Fibroblast of skin of left biceps (primary cell): ENCODE results near the gene LRG1.
"Not testable (repeated sequence)": the region's sequence is repeated elsewhere in the genome, so short reads cannot be mapped to it uniquely, and the experiment has no call there.

ENCODE experiments used
- DNase-seq, 2 experiments: peaks; one replicate each; pipeline ENCODE4 v3.0.0-alpha.2; 2013; ENCODE audit warnings: low read depth in 2 of 2

The LRG1 gene

GRCh38 chr19:4529924-4530522 lies 9.8 kb downstream of the LRG1 start:
- no peak for DNase-seq

DNA sequence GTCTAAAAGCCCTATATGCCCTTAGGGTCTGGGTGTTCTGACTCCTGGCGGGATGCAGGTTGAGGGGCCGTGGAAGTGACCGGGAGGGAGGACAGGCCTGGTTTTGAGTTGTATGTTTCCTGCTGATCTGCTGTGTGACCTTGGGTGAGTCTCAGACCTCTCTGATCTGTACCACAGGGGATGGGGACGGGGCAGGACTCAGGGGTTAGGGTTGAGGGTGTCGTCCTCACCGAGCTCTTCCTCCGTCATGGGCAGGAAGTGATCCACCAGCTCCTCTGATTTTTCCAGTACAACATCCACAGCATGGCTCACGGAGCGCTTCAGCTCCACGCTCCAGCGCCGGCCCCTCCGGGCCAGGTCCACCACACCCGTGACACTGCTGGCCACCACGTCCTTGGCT lies 11.0 kb downstream of the LRG1 start:
- DNase-seq: no peak

GRCh38 chr19:4527377-4527776 lies 12.5 kb downstream of the LRG1 start:
- not testable (repeated sequence) for DNase-seq

DNA sequence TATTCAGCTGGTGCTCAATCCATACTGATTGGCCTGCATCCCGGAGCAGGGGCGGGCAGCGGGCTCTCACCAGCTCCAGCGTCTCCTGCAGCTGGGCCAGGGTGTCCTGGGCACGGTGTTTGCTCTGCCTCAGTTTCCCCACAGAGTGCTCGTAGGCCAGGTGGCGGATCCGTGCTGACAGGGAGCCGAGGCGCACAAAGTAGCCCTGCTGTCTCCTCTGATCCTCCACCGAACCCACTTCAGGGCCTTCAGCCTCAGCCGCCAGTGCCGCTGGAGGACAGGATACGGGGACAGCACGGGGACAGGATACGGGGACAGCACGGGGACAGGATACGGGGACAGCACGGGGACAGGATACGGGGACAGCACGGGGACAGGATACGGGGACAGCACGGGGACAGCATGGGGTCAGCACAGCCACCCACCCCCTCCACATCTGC lies 14.3 kb downstream of the LRG1 start:
- no peak for DNase-seq

GRCh38 chr19:4524808-4525562 lies 14.9 kb downstream of the LRG1 start:
- DNase-seq: no peak

- DNase-seq: no peak
These were observed 16.3 kb downstream of the LRG1 start for GRCh38 chr19:4523306-4524110.

DNA sequence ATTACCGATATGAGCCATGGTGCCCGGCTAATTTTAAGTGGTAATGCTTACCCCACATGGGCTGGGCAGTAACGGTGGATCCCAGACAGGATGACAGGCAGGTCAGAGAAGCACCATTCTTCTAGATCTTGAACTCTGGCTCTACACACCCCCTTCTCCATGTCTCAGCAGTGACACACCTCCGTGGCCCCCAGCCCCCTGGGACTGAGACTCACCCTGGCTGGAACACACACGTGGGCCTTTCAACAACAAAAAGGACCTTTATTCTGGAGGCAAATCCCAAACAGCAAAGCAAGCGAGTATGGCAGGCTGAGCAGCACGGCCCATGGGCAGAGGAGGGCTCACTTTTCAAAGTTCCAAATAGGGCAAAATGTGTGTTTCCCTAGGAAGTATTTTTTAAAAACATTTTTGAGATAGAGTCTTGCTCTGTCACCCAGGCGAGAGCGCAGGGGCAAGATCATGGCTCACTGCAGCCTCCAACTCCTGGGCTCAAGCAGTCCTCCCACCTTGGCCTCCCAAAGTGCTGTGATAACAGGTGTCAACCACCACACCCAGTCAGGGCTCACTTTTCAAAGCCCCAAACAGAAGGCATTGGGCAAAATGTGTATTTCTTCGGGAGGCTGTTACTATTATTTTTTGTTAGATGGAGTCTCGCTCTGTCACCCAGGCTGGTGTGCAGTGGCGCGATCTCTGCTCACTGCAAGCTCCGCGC lies 17.4 kb downstream of the LRG1 start:
- DNase-seq: no peak

GRCh38 chr19:4521888-4522242 lies 18.0 kb downstream of the LRG1 start:
- no peak for DNase-seq

DNA sequence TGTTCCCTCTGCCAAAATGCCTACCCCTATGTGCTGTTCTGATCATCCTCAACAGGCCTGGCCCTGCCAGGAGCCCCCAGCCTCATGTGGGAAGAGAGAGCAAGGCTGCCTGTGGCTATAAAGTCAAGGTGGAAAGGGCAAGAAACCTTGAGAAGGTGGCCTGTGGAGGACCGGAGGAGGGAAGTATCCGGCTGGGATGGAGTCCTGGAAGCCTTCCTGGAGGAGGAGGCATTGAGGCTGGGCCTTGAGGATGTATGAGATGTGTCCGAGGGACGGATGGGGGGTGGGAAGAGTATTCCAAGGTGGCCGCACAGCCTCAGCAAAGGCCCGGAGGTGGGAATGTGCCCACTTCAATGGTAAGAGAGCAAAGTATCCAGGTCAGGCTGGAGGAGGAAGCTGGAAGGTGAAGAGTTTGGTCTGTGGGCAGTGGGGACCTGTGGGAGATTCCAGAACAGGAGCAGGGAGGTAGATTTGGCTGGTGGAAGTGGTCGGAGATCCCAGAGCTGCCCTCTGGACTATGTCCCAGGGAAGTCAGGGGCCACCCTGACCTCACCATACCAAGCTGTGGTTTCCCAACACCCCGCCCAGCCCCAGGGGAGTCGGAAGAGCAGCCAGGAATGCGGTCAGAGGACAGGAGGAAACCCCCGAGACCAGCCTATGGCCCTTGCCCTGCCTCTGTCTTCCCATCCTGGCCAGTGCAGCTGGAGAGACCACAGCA lies 18.5 kb downstream of the LRG1 start:
- DNase-seq: no peak

DNA sequence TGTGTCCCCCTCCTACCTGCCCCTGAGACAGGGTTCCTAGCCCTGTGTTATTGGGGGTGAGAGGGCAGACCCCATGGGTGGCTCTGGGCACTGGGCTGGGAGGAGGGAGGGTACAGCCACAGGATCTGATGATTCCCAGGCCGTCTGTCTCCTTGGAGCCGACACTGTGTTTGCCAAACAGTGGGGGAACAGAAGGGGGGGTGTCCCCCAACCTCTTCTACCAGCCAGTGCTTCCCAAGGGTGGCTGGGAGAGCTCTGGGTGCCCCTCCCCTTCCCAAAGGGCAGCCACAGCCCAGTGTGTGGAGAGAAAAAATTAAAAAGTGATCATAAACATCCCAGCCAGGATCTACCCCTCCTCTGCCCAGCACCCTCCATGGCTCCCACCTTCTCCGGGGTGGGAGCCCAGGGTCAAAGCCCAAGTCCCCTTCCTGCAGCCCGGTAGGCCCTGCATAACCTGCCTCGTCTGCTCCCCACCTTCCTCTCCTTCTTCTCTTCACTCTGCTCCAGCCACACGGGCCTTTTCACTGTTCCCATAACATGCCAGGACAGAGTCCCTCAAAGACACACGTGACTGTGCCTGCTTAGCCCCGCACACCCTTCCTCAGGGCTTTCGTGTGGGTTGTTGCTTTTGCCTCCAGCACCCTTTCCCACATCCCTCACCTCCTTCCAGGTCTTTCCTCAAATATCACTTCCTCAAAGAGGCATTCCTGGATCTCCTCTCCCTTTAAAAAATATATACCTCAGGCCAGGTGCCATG lies 20.1 kb downstream of the LRG1 start:
- DNase-seq: no peak

DNA sequence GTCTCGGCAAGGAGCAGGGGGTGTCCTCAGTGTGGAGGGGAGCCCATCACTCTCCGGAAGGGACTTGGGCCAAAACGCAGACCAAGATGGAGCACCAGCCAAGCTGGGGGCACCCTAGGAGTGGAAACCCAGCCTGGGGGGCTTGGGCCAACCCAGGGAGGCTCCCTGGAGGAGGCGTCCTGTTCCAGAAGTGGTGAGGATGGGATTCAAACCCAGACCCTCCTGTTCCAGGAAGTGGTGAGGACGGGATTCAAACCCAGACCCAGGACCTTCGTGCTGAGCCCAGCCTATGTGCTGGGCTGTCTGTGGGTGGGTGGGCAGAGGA lies 20.7 kb downstream of the LRG1 start:
- DNase-seq: no peak

GRCh38 chr19:4518345-4519171 lies 21.3 kb downstream of the LRG1 start, which contains the start of gene PLIN4:
Gene PLIN4, minus strand, starts transcription at chr19:4518486. Its CDS starts 214 bp downstream, at chr19:4518272.
- peak in 1 of 2 experiments; percentile 4 for DNase-seq

DNA sequence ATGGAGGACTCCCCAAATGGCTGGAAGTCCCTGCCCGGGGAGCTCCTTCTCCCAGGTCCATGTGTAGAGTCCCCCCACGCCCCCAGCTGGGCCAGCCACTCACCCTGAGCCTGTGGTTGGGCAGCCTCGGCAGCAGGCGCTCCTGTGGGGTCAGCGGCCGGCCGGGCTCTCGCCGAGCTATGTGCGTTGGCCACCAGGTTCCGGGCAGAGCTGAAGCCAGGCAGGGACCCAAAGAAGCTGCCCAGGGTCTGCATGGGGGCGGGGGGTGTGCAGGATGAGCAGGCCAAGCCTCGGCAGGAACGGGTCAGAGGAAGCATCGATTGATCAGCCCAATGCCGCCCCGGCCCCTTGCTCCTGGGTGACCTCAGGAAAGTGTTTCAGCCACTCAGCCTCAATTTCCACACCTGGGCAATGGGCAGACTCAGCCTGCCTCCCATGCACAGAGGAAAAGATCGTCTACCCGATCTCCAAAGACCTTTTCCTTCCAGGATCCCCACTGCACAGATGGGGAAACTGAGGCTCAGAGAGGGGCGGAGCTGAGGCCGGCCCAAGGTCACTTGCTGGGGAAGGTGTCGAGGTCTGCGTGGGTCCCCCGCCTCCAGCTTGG lies 22.3 kb downstream of the LRG1 start:
- DNase-seq: no peak

- DNase-seq: no peak
These were observed 22.9 kb downstream of the LRG1 start for GRCh38 chr19:4516939-4517300.

DNA sequence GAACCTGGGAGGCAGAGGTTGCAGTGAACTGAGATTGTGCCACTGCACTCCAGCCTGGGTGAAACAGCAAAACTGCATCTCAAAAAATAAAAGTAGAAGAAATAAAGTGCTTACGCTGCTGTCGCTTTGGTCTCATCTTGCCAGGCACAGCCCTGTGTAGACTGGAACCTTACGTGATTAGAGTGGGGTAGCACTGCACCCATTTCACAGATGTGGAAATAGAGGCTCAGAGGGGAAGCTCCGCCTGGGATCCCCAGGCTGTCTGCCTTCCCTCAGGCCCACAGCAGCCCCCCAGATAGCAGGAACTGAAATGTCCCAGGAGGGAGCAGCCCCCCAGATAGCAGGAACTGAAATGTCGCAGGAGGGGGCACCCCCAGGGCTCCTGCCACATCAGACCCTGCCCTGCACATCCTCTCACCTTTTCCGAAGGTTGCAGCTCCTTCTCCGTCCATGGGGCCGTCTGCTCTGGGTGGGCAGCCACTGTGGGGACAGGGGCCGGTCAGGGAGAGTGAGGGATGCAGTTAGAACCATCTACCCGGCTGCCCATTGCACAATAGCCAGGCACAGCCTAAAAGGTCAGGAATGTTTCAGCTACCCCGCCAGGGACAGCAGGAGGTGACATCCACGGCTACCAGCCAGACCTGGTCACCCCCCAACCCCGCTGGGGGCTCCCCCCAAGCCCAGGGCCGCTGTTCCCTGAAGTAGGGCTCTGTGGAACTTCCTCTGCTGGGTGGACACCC lies 23.5 kb downstream of the LRG1 start:
- DNase-seq: no peak

- no peak for DNase-seq
These were observed 24.1 kb downstream of the LRG1 start for GRCh38 chr19:4515732-4516131.

GRCh38 chr19:4513248-4513647 lies 26.6 kb downstream of the LRG1 start:
- no peak for DNase-seq

- DNase-seq: no peak
These were observed 27.8 kb downstream of the LRG1 start for GRCh38 chr19:4512070-4512469.
